ENCODE measurements around the gene BRD9. TPM values are rescaled to one million over a fixed set of nuclear protein-coding genes. Genes with fewer than 3 reads are reported as not detected.

BRD9 gene
- total RNA-seq, 4 donors from 2014 or later, result 20.3 to 28.8 (median 22.2) TPM

GRCh38 chr5:900781-901180, 8.2 kb upstream of the BRD9 start:
- no peak for DNase-seq
- H3K9me3 ChIP-seq, result no peaks in the 10 kb centered on the region
- no peak for ATAC-seq
- in situ Hi-C loops (cut with MboI; ENCODE audit: low sequenced_read_pairs in 4 of 4) (loop anchor here in 2 of 4 donors (10.0 kb wide), 2 partner anchors 236 to 246 kb away; no protein-coding TSS in a partner anchor), intact Hi-C loops (cut with DNase I; ENCODE audit: low total_unique reads) (loop anchor here (10.0 kb wide), 1 partner anchor 456 kb away; the partner anchor contains the start of gene EXOC3)
- no peaks in the 10 kb centered on the region for H3K36me3 ChIP-seq
- H3K4me1 ChIP-seq, result peaks cover 0 to 4% of the 10 kb centered on the region in 2 donors
- TF ChIP-seq, protein P1, sequence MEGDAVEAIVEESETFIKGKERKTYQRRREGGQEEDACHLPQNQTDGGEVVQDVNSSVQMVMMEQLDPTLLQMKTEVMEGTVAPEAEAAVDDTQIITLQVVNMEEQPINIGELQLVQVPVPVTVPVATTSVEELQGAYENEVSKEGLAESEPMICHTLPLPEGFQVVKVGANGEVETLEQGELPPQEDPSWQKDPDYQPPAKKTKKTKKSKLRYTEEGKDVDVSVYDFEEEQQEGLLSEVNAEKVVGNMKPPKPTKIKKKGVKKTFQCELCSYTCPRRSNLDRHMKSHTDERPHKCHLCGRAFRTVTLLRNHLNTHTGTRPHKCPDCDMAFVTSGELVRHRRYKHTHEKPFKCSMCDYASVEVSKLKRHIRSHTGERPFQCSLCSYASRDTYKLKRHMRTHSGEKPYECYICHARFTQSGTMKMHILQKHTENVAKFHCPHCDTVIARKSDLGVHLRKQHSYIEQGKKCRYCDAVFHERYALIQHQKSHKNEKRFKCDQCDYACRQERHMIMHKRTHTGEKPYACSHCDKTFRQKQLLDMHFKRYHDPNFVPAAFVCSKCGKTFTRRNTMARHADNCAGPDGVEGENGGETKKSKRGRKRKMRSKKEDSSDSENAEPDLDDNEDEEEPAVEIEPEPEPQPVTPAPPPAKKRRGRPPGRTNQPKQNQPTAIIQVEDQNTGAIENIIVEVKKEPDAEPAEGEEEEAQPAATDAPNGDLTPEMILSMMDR (IDR thresholded peaks at IDR 0.05 in 4 of 5, conservative IDR thresholded peaks at IDR 0.05 in 1 of 5), result no peak
- no peak for TF ChIP-seq POLR2A (IDR thresholded peaks at IDR 0.05)
- no peaks in the 10 kb centered on the region for H3K27me3 ChIP-seq
- H3K4me3 ChIP-seq, result no peak overlapping the region
- no peak overlapping the region for H3K27ac ChIP-seq

- Histone ChIP-seq H3K9me3 (no peaks in the 10 kb centered on the region), H3K36me3 (peaks cover 0 to 27% of the 10 kb centered on the region in 2 donors), H3K4me1 (peaks cover 15 to 16% of the 10 kb centered on the region in 2 donors), H3K27ac (no peak overlapping the region), H3K27me3 (no peaks in the 10 kb centered on the region), H3K4me3 (no peak overlapping the region)
- DNase-seq (no peak), ATAC-seq (no peak)
- TF ChIP-seq POLR2A (IDR thresholded peaks at IDR 0.05), result no peak
- TF ChIP-seq, protein P1 (IDR thresholded peaks at IDR 0.05 in 4 of 5, conservative IDR thresholded peaks at IDR 0.05 in 1 of 5), result no peak
- in situ Hi-C loops (cut with MboI; ENCODE audit: low sequenced_read_pairs in 4 of 4), result no loop called here
- intact Hi-C loops (cut with DNase I; ENCODE audit: low total_unique reads), result loop anchor here (2.0 to 10.0 kb wide), 3 partner anchors 109 to 451 kb away; partner anchors contain the start of genes CLPTM1L, TPPP and ZDHHC11B
These were observed 1.1 kb upstream of the BRD9 start for GRCh38 chr5:893711-894110.

- H3K27ac ChIP-seq, result peak overlapping the region in 1 of 4 donors; percentile 83
- TF ChIP-seq POLR2A (IDR thresholded peaks at IDR 0.05), result no peak
- TF ChIP-seq, protein P1 (IDR thresholded peaks at IDR 0.05 in 4 of 5, conservative IDR thresholded peaks at IDR 0.05 in 1 of 5), result no peak
- H3K4me1 ChIP-seq, result peaks cover 15 to 16% of the 10 kb centered on the region in 2 donors
- intact Hi-C loops (cut with DNase I; ENCODE audit: low total_unique reads) (loop anchor here (2.0 to 10.0 kb wide), 3 partner anchors 108 to 452 kb away; partner anchors contain the start of genes CLPTM1L, TPPP and ZDHHC11B), in situ Hi-C loops (cut with MboI; ENCODE audit: low sequenced_read_pairs in 4 of 4) (no loop called here)
- H3K9me3 ChIP-seq, result no peaks in the 10 kb centered on the region
- DNase-seq (no peak), ATAC-seq (no peak)
- H3K27me3 ChIP-seq, result no peaks in the 10 kb centered on the region
- H3K4me3 ChIP-seq, result peak overlapping the region; percentile 73 to 88 (median 78)
- peaks cover 0 to 32% of the 10 kb centered on the region in 2 donors for H3K36me3 ChIP-seq
These were observed 521 bp upstream of the BRD9 start for GRCh38 chr5:893137-893506.

- no peaks in the 10 kb centered on the region for H3K27me3 ChIP-seq
- peak overlapping the region; percentile 83 to 96 (median 92) for H3K27ac ChIP-seq
- ATAC-seq, result peak; percentile 45 to 57
- peaks cover 15 to 16% of the 10 kb centered on the region in 2 donors for H3K4me1 ChIP-seq
- no peak for DNase-seq
- H3K36me3 ChIP-seq, result peaks cover 0 to 43% of the 10 kb centered on the region in 2 donors
- in situ Hi-C loops (cut with MboI; ENCODE audit: low sequenced_read_pairs in 4 of 4), result no loop called here
- H3K9me3 ChIP-seq, result no peaks in the 10 kb centered on the region
- intact Hi-C loops (cut with DNase I; ENCODE audit: low total_unique reads), result loop anchor here (1.0 to 10.0 kb wide), 4 partner anchors 107 to 453 kb away; partner anchors contain the start of genes CEP72, CLPTM1L, TPPP and ZDHHC11B
- TF ChIP-seq POLR2A (IDR thresholded peaks at IDR 0.05), result no peak
- TF ChIP-seq, protein P1 (IDR thresholded peaks at IDR 0.05 in 4 of 5, conservative IDR thresholded peaks at IDR 0.05 in 1 of 5), result no peak
- peak overlapping the region; percentile 73 to 88 (median 78) for H3K4me3 ChIP-seq
These were observed 686 bp downstream of the BRD9 start for GRCh38 chr5:891837-892393.
